CD4-positive, alpha-beta T cell treated with Interleukin-15 for 4 hours (primary cell): ENCODE measurements around the gene TM7SF3.

Experiments
- DNase-seq: peaks from one replicate; pipeline ENCODE4 v3.0.0-alpha.2; 2020; ENCODE audit warnings: low spot score

The TM7SF3 gene

GRCh38 chr12:26929590-26929989 is 84.6 kb downstream of the TM7SF3 start:
- no peak for DNase-seq

DNA sequence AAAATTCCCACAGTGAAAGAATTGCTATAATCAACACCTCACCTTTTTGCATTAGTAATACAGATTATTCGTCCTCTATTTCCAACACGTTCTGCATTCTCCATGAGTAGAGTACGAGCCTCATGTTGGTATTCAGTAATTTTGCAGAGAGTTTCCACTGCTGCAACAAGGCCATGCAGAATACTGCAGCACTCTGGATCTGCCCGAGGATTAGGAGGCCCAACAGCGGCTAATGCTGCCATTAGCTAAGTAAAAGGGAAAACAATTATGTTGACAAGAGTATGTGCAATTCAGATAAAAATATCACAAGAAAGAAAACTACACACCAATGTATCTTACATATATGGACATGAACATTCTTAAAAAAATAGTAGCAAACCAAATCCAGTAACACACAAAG is 85.5 kb downstream of the TM7SF3 start:
- DNase-seq: no peak
